Gastroesophageal sphincter (tissue), 4 donors: Measurements from ENCODE around the gene MAB21L4. TPM values are rescaled to one million over a fixed set of nuclear protein-coding genes. Genes with fewer than 3 reads are reported as not detected.

Experiments used
- ATAC-seq: fragments of 150-250 bp; one replicate; pipeline ENCODE4 v1.9.1; 2016; ENCODE audit warnings: mild to moderate bottlenecking, moderate library complexity
- H3K27ac ChIP-seq, 4 donors: fragments of 200-600 bp; sonication (generic) in 3 of 4; 1 replicate in 3 of 4; 2 replicates in 1 of 4; pipeline ENCODE4 v1.5.1; 2016 to 2019
- H3K27me3 ChIP-seq: fragments of 200-600 bp; sonication (generic); one replicate; pipeline ENCODE4 v1.5.1; 2019
- H3K36me3 ChIP-seq, 2 donors: fragments of 200-600 bp; sonication (generic); one replicate each; pipeline ENCODE4 v1.5.1; 2019; ENCODE audit warnings: control low read depth in 1 of 2
- H3K4me1 ChIP-seq, 3 donors: fragments of 200-600 bp; sonication (generic); 1 replicate in 2 of 3; 2 replicates in 1 of 3; pipeline ENCODE4 v1.5.1; 2016 to 2019; ENCODE audit warnings: control low read depth in 2 of 3
- H3K4me3 ChIP-seq, 2 donors: fragments of 200-600 bp; sonication (generic); one replicate each; pipeline ENCODE4 v1.5.1; 2019; ENCODE audit warnings: mild to moderate bottlenecking in 1 of 2, moderate library complexity in 1 of 2
- H3K9me3 ChIP-seq, 3 donors: fragments of 200-600 bp; sonication (generic); one replicate each; pipeline ENCODE4 v1.5.1; 2017 to 2019; ENCODE audit warnings: control low read depth in 2 of 3
- CTCF ChIP-seq, 4 experiments: fragments of 200-600 bp in 2 of 4; fragments of 450-650 bp in 2 of 4; sonication (generic) in 1 of 4; IDR thresholded peaks; one replicate each; pipeline ENCODE4 v1.5.1; 2017 to 2019; ENCODE audit warnings: antibody characterized with exemption in 4 of 4, mild to moderate bottlenecking in 2 of 4, moderate library complexity in 2 of 4
- EP300 ChIP-seq: sonication (generic); formaldehyde crosslinking; IDR thresholded peaks from one replicate; pipeline ENCODE4 v1.6.1; 2017; ENCODE audit warnings: antibody characterized with exemption, mild to moderate bottlenecking
- POLR2A ChIP-seq, 2 donors: fragments of 450-650 bp; IDR thresholded peaks; one replicate each; pipeline ENCODE4 v1.6.1; 2017; ENCODE audit warnings: antibody characterized with exemption in 2 of 2, mild to moderate bottlenecking in 2 of 2, moderate library complexity in 1 of 2
- POLR2AphosphoS5 ChIP-seq: sonication (generic); formaldehyde crosslinking; IDR thresholded peaks from one replicate; pipeline ENCODE4 v1.6.1; 2017; ENCODE audit warnings: antibody characterized with exemption
- WGBS, 2 donors: methylation state at CpG; one replicate each; pipeline ENCODE4 v1.1.5; 2018; ENCODE audit warnings: low coverage in 1 of 2; 5-methylcytosine and 5-hydroxymethylcytosine counted together
- total RNA-seq, 4 donors: library from RNA; depleted of rRNA; stranded (reverse); fragments of >200 nt; gene quantifications; one replicate each; pipeline ENCODE4 v1.1.0, GENCODE V29; 2016

MAB21L4 gene
- total RNA-seq, 4 donors from 2014 or later, result 0.27 to 9.7 (median 0.77) TPM; not detected in 1

DNA sequence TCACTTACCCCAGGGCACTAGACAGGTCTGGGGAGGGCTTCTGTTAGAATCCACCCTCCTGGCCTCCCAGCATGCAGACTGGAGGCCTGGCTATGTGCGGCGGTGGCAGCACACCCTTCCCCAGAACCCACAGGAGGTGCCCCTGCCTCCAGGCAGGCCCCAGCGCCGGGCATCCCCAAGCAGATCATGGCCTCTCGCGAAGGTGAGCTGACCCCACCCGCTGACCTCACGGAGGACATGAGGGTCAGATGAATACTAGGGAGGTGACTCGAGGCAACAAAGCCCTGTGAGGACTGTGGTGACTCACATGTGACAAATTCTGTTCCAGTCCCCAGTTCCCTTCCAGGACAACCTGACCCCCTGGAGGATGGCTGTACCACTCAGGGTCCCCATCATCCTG is 1.9 kb downstream of the MAB21L4 start:
- no CpG with 5 or more reads among the region's 9 CpGs for WGBS, 2 donors
- Histone ChIP-seq H3K4me3 (no peak overlapping the region), H3K27ac (no peak overlapping the region), H3K9me3 (no peaks in the 10 kb centered on the region), H3K36me3 (no peaks in the 10 kb centered on the region), H3K4me1 (peaks cover 0 to 8% (median 0%) of the 10 kb centered on the region in 3 donors), H3K27me3 (no peaks in the 10 kb centered on the region)
- ATAC-seq, result no peak
- TF ChIP-seq CTCF (IDR thresholded peaks at IDR 0.05), result no peak
- no peak for TF ChIP-seq POLR2A (IDR thresholded peaks at IDR 0.05)
- no peak for TF ChIP-seq POLR2AphosphoS5
- TF ChIP-seq EP300, result no peak

DNA sequence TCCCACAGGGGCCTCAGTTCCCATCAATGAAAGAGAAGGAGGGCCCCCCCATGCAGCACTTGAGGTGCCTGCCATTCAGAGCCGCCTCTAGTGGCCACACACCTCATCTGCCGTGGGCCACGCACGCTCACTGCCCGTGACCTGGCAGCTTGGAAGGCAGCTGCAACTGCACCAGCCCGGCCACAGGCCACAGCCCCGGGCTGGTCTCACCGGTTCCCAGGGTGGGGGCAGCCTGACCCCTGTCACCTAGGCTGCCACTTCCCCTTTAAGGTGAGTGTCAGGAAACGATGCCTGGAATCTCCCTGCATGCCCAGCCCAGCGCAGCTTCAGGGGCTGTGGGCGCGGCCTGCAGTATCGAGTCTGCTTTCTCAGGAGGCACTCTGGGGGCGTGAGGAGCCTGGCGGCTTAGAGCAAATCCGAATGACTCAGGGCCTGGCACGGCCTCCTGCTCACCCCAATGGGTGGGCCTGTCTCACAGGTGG is 2.6 kb downstream of the MAB21L4 start:
- H3K9me3 ChIP-seq, result no peaks in the 10 kb centered on the region
- no peaks in the 10 kb centered on the region for H3K36me3 ChIP-seq
- no peak overlapping the region for H3K4me3 ChIP-seq
- WGBS, 2 donors, result no CpG with 5 or more reads among the region's 17 CpGs
- H3K27me3 ChIP-seq, result no peaks in the 10 kb centered on the region
- TF ChIP-seq EP300 (no peak), CTCF (IDR thresholded peaks at IDR 0.05) (no peak), POLR2AphosphoS5 (no peak), POLR2A (IDR thresholded peaks at IDR 0.05) (no peak)
- no peak overlapping the region for H3K27ac ChIP-seq
- peaks cover 0 to 2% (median 0%) of the 10 kb centered on the region in 3 donors for H3K4me1 ChIP-seq
- no peak for ATAC-seq

- no peaks in the 10 kb centered on the region for H3K4me1 ChIP-seq
- no peaks in the 10 kb centered on the region for H3K9me3 ChIP-seq
- WGBS, 2 donors, result no CpG with 5 or more reads among the region's 12 CpGs
- TF ChIP-seq EP300, result no peak
- TF ChIP-seq CTCF (IDR thresholded peaks at IDR 0.05), result no peak
- TF ChIP-seq POLR2AphosphoS5, result no peak
- TF ChIP-seq POLR2A (IDR thresholded peaks at IDR 0.05), result no peak
- no peak overlapping the region for H3K27ac ChIP-seq
- no peak for ATAC-seq
- no peak overlapping the region for H3K4me3 ChIP-seq
- no peaks in the 10 kb centered on the region for H3K36me3 ChIP-seq
- H3K27me3 ChIP-seq, result no peaks in the 10 kb centered on the region
Observed at GRCh38 chr2:240892925-240893324, 3.0 kb downstream of the MAB21L4 start.

GRCh38 chr2:240892356-240892755 is 3.6 kb downstream of the MAB21L4 start:
- H3K36me3 ChIP-seq, result no peaks in the 10 kb centered on the region
- no peaks in the 10 kb centered on the region for H3K9me3 ChIP-seq
- no peaks in the 10 kb centered on the region for H3K27me3 ChIP-seq
- no peaks in the 10 kb centered on the region for H3K4me1 ChIP-seq
- no peak for TF ChIP-seq POLR2AphosphoS5
- no peak for TF ChIP-seq CTCF (IDR thresholded peaks at IDR 0.05)
- TF ChIP-seq POLR2A (IDR thresholded peaks at IDR 0.05), result no peak
- TF ChIP-seq EP300, result no peak
- no peak for ATAC-seq
- 60% methylated on average over 2 of the region's 9 CpGs; no CpG with 5 or more reads in 1 of the 2 donors for WGBS, 2 donors
- no peak overlapping the region for H3K4me3 ChIP-seq
- no peak overlapping the region for H3K27ac ChIP-seq

- TF ChIP-seq POLR2A (IDR thresholded peaks at IDR 0.05), result no peak
- no peak for TF ChIP-seq CTCF (IDR thresholded peaks at IDR 0.05)
- TF ChIP-seq POLR2AphosphoS5, result no peak
- no peak for TF ChIP-seq EP300
- no peaks in the 10 kb centered on the region for H3K36me3 ChIP-seq
- H3K27ac ChIP-seq, result no peak overlapping the region
- H3K4me1 ChIP-seq, result no peaks in the 10 kb centered on the region
- ATAC-seq, result no peak
- no peaks in the 10 kb centered on the region for H3K27me3 ChIP-seq
- no peak overlapping the region for H3K4me3 ChIP-seq
- no peaks in the 10 kb centered on the region for H3K9me3 ChIP-seq
- WGBS, 2 donors, result 85% methylated on average over 9 of the region's 20 CpGs; no CpG with 5 or more reads in 1 of the 2 donors
Observed at GRCh38 chr2:240891492-240892340, 4.2 kb downstream of the MAB21L4 start.
